Lower leg skin (tissue), 3 donors: ENCODE measurements around the gene CD8B.

Source experiments
- CTCF ChIP-seq, 3 donors: fragments of 450-650 bp; IDR thresholded peaks; one replicate each; pipeline ENCODE4 v1.5.1; 2016; ENCODE audit warnings: antibody characterized with exemption in 3 of 3, mild to moderate bottlenecking in 3 of 3, moderate library complexity in 2 of 3
- POLR2A ChIP-seq, 2 donors: fragments of 450-650 bp; IDR thresholded peaks; one replicate each; pipeline ENCODE4 v1.6.1; 2016 to 2017; ENCODE audit warnings: antibody characterized with exemption in 2 of 2, mild to moderate bottlenecking in 1 of 2, moderate library complexity in 1 of 2

GRCh38 chr2:86818114-86818801 lies 43.4 kb downstream of the CD8B start:
- TF ChIP-seq CTCF (IDR thresholded peaks at IDR 0.05) (no peak), POLR2A (IDR thresholded peaks at IDR 0.05) (no peak)
